GM12874 (cell line): ENCODE results near the gene CBR1.

ENCODE experiments used
- TF ChIP-seq, protein P1 (sequence below): IDR thresholded peaks from 2 replicates; pipeline ENCODE4 v1.5.1; 2011; ENCODE audit warnings: low read depth, mild to moderate bottlenecking, control low read depth, low read length, moderate library complexity; ENCODE audit not compliant: insufficient read depth

CBR1 gene

DNA sequence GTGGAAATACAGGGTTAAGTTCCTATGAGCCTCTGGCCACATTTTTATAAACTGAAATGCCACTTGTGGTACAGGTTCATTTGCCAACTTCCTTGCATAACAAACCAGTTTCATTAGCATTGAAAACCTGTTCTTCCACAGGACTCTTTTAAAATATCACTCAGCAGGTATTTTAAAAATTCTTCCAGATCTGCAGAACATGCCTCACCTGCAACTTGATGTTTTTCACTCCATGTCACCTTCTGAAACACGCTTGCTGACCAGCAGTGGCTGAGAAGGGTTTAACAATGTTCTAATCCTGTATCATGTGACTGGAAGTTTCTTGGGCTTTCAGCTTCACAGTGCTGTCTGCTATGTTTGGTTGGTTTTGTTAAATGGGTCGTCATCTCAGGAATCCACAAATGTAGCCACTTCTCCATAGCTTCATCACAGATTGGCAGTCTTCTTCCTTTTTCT, 47.5 kb downstream of the CBR1 start:
- TF ChIP-seq, protein P1, sequence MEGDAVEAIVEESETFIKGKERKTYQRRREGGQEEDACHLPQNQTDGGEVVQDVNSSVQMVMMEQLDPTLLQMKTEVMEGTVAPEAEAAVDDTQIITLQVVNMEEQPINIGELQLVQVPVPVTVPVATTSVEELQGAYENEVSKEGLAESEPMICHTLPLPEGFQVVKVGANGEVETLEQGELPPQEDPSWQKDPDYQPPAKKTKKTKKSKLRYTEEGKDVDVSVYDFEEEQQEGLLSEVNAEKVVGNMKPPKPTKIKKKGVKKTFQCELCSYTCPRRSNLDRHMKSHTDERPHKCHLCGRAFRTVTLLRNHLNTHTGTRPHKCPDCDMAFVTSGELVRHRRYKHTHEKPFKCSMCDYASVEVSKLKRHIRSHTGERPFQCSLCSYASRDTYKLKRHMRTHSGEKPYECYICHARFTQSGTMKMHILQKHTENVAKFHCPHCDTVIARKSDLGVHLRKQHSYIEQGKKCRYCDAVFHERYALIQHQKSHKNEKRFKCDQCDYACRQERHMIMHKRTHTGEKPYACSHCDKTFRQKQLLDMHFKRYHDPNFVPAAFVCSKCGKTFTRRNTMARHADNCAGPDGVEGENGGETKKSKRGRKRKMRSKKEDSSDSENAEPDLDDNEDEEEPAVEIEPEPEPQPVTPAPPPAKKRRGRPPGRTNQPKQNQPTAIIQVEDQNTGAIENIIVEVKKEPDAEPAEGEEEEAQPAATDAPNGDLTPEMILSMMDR = no peak

DNA sequence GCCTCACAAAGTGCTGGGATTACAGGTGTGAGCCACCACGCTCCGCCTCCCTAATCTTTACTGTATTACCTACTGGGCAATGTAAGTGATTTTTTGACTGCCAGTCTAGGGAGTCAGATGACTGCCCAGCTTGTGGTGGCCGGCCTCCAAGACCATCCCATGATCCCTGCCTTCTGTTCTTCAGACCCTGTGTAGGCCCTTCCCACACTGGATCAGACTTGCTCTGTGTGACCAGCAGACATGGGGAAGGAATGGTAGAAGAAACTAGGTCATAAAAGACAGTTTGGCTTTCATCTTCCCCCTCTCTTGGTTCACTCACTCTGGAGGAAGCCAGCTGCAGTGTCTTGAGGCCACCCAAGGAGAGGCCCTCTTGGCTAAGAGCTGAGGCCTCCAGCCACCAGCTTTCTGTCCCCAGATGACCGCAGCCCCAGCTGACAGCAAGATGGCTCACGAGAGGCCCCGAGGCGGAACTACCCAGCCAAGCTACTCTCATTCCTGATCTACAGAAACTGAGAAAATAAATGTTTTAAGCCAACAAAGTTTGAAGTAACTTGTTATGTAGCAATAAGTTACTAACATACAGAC, 50.6 kb downstream of the CBR1 start:
- TF ChIP-seq, protein P1 = no peak
